OCI-LY3 (cell line): ENCODE data around the gene MXRA8.

Source experiments
- H2AFZ ChIP-seq: fragments of 200-600, 300-600 bp; shearing (Covaris generic); 2 replicates; pipeline ENCODE4 v1.6.0; 2014; ENCODE audit warnings: antibody characterized with exemption, low read depth, low read length
- H3K27ac ChIP-seq: fragments of 200-600, 300-600 bp; sonication (generic); 2 replicates; pipeline ENCODE4 v1.5.1; 2014; ENCODE audit warnings: mild to moderate bottlenecking, low read length, moderate library complexity, mixed read lengths
- H3K27me3 ChIP-seq: fragments of 200-600, 300-600 bp; sonication (generic); 2 replicates; pipeline ENCODE4 v1.6.1; 2014; ENCODE audit warnings: low read depth, low read length, mixed read lengths
- H3K36me3 ChIP-seq: fragments of 200-600, 300-600 bp; sonication (generic); replicated peaks from 2 replicates; pipeline ENCODE3; 2014; ENCODE audit warnings: low read depth, low read length, mixed read lengths
- H3K4me1 ChIP-seq: fragments of 300-600, 200-600 bp; sonication (generic); 2 replicates; pipeline ENCODE4 v1.6.1; 2014; ENCODE audit warnings: low read length, mixed read lengths
- H3K4me2 ChIP-seq: fragments of 200-600, 300-600 bp; sonication (generic); 2 replicates; pipeline ENCODE4 v1.6.1; 2014; ENCODE audit warnings: low read length, mixed read lengths
- H3K4me3 ChIP-seq: fragments of 300-600, 200-600 bp; sonication (generic); 2 replicates; pipeline ENCODE4 v1.5.1; 2014; ENCODE audit warnings: antibody characterized with exemption, mild to moderate bottlenecking, low read length, moderate library complexity
- H3K79me2 ChIP-seq: fragments of 300-600, 200-600 bp; shearing (Covaris generic); 2 replicates; pipeline ENCODE4 v1.6.1; 2014; ENCODE audit warnings: mild to moderate bottlenecking, low read length, mixed read lengths
- H3K9ac ChIP-seq: fragments of 300-600, 200-600 bp; shearing (Covaris generic); 2 replicates; pipeline ENCODE4 v1.6.0; 2014; ENCODE audit warnings: mild to moderate bottlenecking, low read length, moderate library complexity
- H3K9me3 ChIP-seq: fragments of 200-600, 300-600 bp; shearing (Covaris generic); 2 replicates; pipeline ENCODE4 v1.6.1; 2014; ENCODE audit warnings: low read length, mixed read lengths; ENCODE audit not compliant: insufficient read depth
- H4K20me1 ChIP-seq: fragments of 200-600, 300-600 bp; sonication (generic); 2 replicates; pipeline ENCODE4 v1.6.1; 2016; ENCODE audit warnings: low read length, mixed read lengths; ENCODE audit not compliant: insufficient read depth
- EZH2phosphoT487 ChIP-seq: fragments of 200-600 bp; shearing (Covaris generic); IDR thresholded peaks from 2 replicates; pipeline ENCODE4 v1.6.1; 2018; ENCODE audit warnings: antibody characterized with exemption, mixed run types, low read depth
- TF ChIP-seq, protein P1 (sequence below): fragments of 200-600, 300-600 bp; sonication (generic); IDR thresholded peaks from 2 replicates; pipeline ENCODE4 v1.5.1; 2014; ENCODE audit warnings: antibody characterized with exemption, low read length, low read depth

MXRA8 gene

GRCh38 chr1:1340185-1340584 lies 18.2 kb downstream of the MXRA8 start:
- H3K4me2 ChIP-seq = no peak overlapping the region

GRCh38 chr1:1338278-1338677 lies 20.1 kb downstream of the MXRA8 start:
- Histone ChIP-seq H3K27me3 (no peaks in the 10 kb centered on the region), H3K79me2 (peaks cover under 1% of the 10 kb centered on the region; the same call in 1 of the 2 replicates), H3K4me3 (no peak overlapping the region), H2AFZ (no peak overlapping the region), H3K36me3 (peaks cover 12% of the 10 kb centered on the region), H3K4me2 (no peak overlapping the region), H3K27ac (no peak overlapping the region), H4K20me1 (0 out of 2 replicates have a peak, but pooled peaks cover 7% of the 10 kb centered on the region), H3K9ac (no peak overlapping the region), H3K4me1 (no peaks in the 10 kb centered on the region), H3K9me3 (no peaks in the 10 kb centered on the region)
- TF ChIP-seq, protein P1, sequence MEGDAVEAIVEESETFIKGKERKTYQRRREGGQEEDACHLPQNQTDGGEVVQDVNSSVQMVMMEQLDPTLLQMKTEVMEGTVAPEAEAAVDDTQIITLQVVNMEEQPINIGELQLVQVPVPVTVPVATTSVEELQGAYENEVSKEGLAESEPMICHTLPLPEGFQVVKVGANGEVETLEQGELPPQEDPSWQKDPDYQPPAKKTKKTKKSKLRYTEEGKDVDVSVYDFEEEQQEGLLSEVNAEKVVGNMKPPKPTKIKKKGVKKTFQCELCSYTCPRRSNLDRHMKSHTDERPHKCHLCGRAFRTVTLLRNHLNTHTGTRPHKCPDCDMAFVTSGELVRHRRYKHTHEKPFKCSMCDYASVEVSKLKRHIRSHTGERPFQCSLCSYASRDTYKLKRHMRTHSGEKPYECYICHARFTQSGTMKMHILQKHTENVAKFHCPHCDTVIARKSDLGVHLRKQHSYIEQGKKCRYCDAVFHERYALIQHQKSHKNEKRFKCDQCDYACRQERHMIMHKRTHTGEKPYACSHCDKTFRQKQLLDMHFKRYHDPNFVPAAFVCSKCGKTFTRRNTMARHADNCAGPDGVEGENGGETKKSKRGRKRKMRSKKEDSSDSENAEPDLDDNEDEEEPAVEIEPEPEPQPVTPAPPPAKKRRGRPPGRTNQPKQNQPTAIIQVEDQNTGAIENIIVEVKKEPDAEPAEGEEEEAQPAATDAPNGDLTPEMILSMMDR = no peak
- TF ChIP-seq EZH2phosphoT487 = no peak

More at GRCh38 chr1:1340185-1340584, 18.2 kb downstream of the MXRA8 start:
- no peaks in the 10 kb centered on the region for H3K27me3 ChIP-seq
- H3K27ac ChIP-seq = no peak overlapping the region
- no peaks in the 10 kb centered on the region for H3K4me1 ChIP-seq
- peaks cover 17% of the 10 kb centered on the region; the same call in 1 of the 2 replicates for H4K20me1 ChIP-seq
- no peak overlapping the region for H3K4me3 ChIP-seq
- H3K9ac ChIP-seq = no peak overlapping the region
- H3K79me2 ChIP-seq = peaks cover 18% of the 10 kb centered on the region; the same call in 1 of the 2 replicates
- TF ChIP-seq, protein P1 = no peak
- TF ChIP-seq EZH2phosphoT487 = no peak
- no peaks in the 10 kb centered on the region for H3K9me3 ChIP-seq
- no peak overlapping the region for H2AFZ ChIP-seq
- peaks cover 12% of the 10 kb centered on the region for H3K36me3 ChIP-seq

- Histone ChIP-seq H4K20me1 (0 out of 2 replicates have a peak, but pooled peaks cover 7% of the 10 kb centered on the region), H3K4me3 (no peak overlapping the region), H3K9me3 (no peaks in the 10 kb centered on the region), H3K4me1 (no peaks in the 10 kb centered on the region), H3K36me3 (peaks cover 12% of the 10 kb centered on the region), H3K27ac (no peak overlapping the region), H3K27me3 (no peaks in the 10 kb centered on the region), H3K4me2 (no peak overlapping the region), H3K79me2 (no peaks in the 10 kb centered on the region), H3K9ac (no peak overlapping the region), H2AFZ (no peak overlapping the region)
- no peak for TF ChIP-seq EZH2phosphoT487
- TF ChIP-seq, protein P1 = no peak
Observed at GRCh38 chr1:1337793-1338147, 20.6 kb downstream of the MXRA8 start.

DNA sequence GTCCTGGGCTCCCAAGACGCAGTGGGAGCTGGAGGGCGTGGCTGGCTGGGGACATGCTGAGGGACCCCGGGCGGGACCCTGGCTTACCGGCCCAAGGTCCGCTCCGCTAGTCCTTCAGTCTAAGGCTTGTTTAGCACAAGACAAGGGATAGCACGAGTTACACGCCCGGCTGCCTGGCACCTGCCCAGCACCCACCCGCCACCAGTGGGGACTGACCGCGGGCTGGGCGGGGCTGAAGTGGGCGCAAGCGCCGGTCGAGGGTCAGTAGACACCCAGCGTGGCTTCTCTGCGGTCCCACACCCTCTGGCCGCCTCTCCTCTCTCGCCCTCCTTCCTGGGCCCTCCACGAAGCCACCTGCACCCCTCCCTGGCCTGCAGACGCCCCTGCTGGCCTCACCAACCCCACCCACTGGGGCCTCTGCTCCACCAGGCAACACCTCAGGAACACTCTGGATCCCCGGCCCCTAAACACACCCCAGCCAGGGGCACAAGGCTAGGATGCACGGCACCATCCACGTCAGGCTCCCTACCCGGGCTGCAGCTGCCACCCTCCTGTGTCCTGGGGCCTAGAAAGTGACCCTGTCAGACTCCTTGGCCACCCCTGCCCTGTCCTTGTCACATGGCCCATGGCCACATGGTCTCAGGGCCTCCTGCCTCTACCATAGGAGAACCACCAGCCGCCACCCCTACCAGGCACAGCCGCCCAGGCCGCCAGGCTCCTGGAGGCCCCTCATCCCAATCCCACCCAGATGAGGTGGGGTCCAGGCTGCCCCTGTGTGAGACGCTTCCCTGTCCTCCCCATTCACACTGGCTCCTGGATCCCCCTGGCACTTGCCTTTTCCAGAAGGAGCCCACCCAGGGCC lies 21.2 kb downstream of the MXRA8 start:
- TF ChIP-seq, protein P1 = no peak
- no peak for TF ChIP-seq EZH2phosphoT487
- Histone ChIP-seq H3K9ac (no peak overlapping the region), H2AFZ (no peak overlapping the region), H3K27ac (no peak overlapping the region), H3K4me2 (no peak overlapping the region), H3K4me3 (no peak overlapping the region), H4K20me1 (0 out of 2 replicates have a peak, but pooled peaks cover 7% of the 10 kb centered on the region), H3K27me3 (no peaks in the 10 kb centered on the region), H3K4me1 (no peaks in the 10 kb centered on the region), H3K9me3 (no peaks in the 10 kb centered on the region), H3K79me2 (no peaks in the 10 kb centered on the region), H3K36me3 (peaks cover 12% of the 10 kb centered on the region)
